ENCODE results near the gene ZNF143. TPM values are rescaled to one million over a fixed set of nuclear protein-coding genes. Genes with fewer than 3 reads are reported as not detected.

Gene ZNF143
- total and polyA plus RNA-seq, 2 of the 13 experiments (the other 11 are each of a cell fraction or from before 2014, with no cell fraction given), result 22.4 to 35.6 TPM

DNA sequence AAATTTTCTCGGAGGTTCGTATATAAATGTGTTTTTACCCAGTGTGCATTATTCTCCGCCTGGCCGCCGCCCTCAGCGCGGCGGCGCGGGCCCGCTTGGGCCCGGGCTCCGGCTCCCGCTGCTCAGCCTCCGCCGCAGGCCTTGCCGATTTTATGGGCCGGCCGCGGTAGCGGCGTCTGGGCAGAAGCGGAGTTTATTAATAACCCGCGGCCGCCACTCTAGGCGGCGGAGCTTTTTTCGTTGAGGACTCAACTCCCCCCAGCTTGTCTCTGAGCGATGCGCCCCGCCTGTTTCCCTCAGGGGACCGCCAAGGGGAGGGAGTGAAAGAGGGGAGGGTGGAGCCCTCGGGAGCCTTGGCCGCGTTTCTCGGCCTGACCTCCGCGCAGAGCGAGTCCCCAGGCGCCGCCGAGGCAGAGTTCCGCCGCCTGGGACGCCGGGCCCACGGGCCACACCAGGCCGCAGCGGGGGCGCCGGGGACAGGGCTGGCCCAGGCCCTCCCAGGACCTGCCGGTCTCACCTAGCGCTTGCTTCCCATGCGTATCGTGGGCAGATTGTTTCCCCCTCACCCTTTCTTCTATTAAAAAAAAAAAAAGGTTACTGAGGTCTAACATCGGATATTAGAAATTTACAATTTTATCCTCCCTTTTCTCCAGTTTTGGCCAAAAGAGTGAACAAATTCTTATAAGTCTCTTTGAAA lies 399 bp downstream of the ZNF143 start (continued):
- TF ChIP-seq ZBTB40 (IDR thresholded peaks at IDR 0.05), result no peak
- no peak for TF ChIP-seq ZBTB40 (CRISPR knock-in tag; IDR thresholded peaks at IDR 0.05)
- TF ChIP-seq, protein P1, sequence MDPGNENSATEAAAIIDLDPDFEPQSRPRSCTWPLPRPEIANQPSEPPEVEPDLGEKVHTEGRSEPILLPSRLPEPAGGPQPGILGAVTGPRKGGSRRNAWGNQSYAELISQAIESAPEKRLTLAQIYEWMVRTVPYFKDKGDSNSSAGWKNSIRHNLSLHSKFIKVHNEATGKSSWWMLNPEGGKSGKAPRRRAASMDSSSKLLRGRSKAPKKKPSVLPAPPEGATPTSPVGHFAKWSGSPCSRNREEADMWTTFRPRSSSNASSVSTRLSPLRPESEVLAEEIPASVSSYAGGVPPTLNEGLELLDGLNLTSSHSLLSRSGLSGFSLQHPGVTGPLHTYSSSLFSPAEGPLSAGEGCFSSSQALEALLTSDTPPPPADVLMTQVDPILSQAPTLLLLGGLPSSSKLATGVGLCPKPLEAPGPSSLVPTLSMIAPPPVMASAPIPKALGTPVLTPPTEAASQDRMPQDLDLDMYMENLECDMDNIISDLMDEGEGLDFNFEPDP (CRISPR knock-in tag; conservative IDR thresholded peaks at IDR 0.05), result no peak
- TF ChIP-seq REXO4 (CRISPR knock-in tag; IDR thresholded peaks at IDR 0.05; ENCODE audit: borderline replicate concordance), result no peak
- no peak for TF ChIP-seq ZNF224 (CRISPR knock-in tag; IDR thresholded peaks at IDR 0.05)
- no peak for TF ChIP-seq CREM (IDR thresholded peaks at IDR 0.05)
- no peak for TF ChIP-seq CREM (CRISPR knock-in tag; IDR thresholded peaks at IDR 0.05)
- 0 out of 2 replicates have a peak, but pooled peaks have one; percentile 54 for TF ChIP-seq ZNF225 (CRISPR knock-in tag; IDR thresholded peaks at IDR 0.05)
- TF ChIP-seq ZNF737 (CRISPR knock-in tag; IDR thresholded peaks at IDR 0.05; ENCODE audit: borderline replicate concordance), result no peak
- TF ChIP-seq ZBTB21 (CRISPR knock-in tag; IDR thresholded peaks at IDR 0.05), result no peak
- no peak for TF ChIP-seq RFXAP (CRISPR knock-in tag; IDR thresholded peaks at IDR 0.05; ENCODE audit: borderline replicate concordance)
- no peak; the same call in 1 of the 2 replicates for TF ChIP-seq ZNF879 (CRISPR knock-in tag; IDR thresholded peaks at IDR 0.05)
- no peak; the same call in 1 of the 2 replicates for TF ChIP-seq TMF1 (CRISPR knock-in tag; IDR thresholded peaks at IDR 0.05; ENCODE audit: low read depth)
- no peak for TF ChIP-seq ZNF251 (CRISPR knock-in tag; IDR thresholded peaks at IDR 0.05)
- TF ChIP-seq SAP130 (CRISPR knock-in tag; IDR thresholded peaks at IDR 0.05; ENCODE audit: low read depth), result peak; percentile 74
- TF ChIP-seq SUZ12 (IDR thresholded peaks at IDR 0.05; ENCODE audit: low read depth, low read length), result no peak
- TF ChIP-seq, protein P2, sequence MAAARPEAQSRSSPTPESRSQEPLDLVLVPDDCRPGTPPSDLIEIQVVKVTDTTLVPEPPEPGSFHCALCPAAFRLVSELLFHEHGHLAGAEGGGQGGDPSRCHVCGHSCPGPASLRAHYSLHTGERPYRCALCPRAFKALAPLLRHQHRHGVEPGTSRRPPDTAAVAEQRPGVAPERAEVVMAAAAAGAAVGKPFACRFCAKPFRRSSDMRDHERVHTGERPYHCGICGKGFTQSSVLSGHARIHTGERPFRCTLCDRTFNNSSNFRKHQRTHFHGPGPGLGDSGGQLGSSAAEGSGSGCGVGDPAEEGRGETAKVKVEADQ (CRISPR knock-in tag; IDR thresholded peaks at IDR 0.05; ENCODE audit: borderline replicate concordance), result 0 out of 2 replicates have a peak, but pooled peaks have one; percentile 65
- TF ChIP-seq ZNF432 (CRISPR knock-in tag; IDR thresholded peaks at IDR 0.05; ENCODE audit: borderline replicate concordance), result no peak
